Measurements from ENCODE around the gene NEK4. TPM values are rescaled to one million over a fixed set of nuclear protein-coding genes. Genes with fewer than 3 reads are reported as not detected.

NEK4 gene
- total and polyA plus RNA-seq, 2 of the 13 experiments (the other 11 are each of a cell fraction or from before 2014, with no cell fraction given) = 16.5 to 38.0 TPM

DNA sequence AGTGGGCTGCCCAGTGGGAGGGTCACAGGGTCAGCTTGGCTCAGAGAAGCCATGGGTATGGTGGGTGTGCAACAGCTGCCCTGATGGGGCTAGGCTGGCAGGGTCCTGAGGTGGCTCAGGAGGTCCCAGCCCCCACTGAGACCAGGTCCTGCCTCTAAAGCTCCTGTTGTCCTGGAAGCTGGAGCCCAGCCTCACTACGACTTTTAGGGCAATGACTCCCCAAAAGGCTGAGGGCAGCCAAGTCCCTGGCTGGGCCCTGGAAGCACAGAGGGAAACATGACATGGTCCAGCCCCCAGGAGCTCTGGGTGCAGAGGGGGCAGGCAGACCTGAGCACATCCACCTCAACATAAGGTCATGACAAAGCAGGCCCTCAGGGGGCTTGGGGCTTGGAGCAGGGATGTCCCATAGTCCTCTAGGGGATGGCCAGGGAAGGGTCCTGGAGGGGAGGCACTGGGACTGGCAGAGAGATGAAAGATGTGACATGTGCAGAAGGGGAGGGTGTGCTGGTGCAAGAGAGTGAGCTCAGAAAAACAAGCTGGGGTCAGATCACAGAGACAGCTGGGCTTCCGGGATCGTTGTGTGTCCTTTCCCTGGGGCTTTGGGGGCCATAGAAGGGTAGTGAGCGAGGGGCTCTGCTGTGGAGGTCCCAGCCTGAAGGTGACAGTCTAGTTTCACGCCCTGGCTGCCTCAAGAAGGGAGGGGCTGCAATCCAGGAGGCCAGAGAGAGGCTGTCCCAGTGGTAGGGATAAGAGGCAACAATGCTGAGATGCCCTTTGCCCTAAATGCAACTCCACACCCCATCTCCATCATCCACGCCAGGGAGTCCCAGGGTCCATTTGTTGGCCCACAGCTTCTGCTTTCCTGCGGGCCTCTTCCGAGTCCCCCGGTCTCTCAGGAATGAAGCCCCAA is 23.2 kb upstream of the NEK4 start (continued):
- TF ChIP-seq, protein P1, sequence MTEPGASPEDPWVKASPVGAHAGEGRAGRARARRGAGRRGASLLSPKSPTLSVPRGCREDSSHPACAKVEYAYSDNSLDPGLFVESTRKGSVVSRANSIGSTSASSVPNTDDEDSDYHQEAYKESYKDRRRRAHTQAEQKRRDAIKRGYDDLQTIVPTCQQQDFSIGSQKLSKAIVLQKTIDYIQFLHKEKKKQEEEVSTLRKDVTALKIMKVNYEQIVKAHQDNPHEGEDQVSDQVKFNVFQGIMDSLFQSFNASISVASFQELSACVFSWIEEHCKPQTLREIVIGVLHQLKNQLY (CRISPR knock-in tag; IDR thresholded peaks at IDR 0.05) = no peak
- no peak; the same call in 1 of the 2 replicates for TF ChIP-seq XBP1 (CRISPR knock-in tag; IDR thresholded peaks at IDR 0.05)
- TF ChIP-seq ZNF44 (CRISPR knock-in tag; IDR thresholded peaks at IDR 0.05) = 0 out of 2 replicates have a peak, but pooled peaks have one; percentile 50
- TF ChIP-seq IRX3 (CRISPR knock-in tag; IDR thresholded peaks at IDR 0.05; ENCODE audit: borderline replicate concordance, low read depth) = no peak
- TF ChIP-seq ZNF17 (CRISPR knock-in tag; IDR thresholded peaks at IDR 0.05) = no peak
- TF ChIP-seq PITX1 (CRISPR knock-in tag; IDR thresholded peaks at IDR 0.05) = no peak
- TF ChIP-seq ZBTB1 (CRISPR knock-in tag; IDR thresholded peaks at IDR 0.05; ENCODE audit: borderline replicate concordance) = no peak
- TF ChIP-seq NFRKB (IDR thresholded peaks at IDR 0.05) = no peak
- TF ChIP-seq, protein P2, sequence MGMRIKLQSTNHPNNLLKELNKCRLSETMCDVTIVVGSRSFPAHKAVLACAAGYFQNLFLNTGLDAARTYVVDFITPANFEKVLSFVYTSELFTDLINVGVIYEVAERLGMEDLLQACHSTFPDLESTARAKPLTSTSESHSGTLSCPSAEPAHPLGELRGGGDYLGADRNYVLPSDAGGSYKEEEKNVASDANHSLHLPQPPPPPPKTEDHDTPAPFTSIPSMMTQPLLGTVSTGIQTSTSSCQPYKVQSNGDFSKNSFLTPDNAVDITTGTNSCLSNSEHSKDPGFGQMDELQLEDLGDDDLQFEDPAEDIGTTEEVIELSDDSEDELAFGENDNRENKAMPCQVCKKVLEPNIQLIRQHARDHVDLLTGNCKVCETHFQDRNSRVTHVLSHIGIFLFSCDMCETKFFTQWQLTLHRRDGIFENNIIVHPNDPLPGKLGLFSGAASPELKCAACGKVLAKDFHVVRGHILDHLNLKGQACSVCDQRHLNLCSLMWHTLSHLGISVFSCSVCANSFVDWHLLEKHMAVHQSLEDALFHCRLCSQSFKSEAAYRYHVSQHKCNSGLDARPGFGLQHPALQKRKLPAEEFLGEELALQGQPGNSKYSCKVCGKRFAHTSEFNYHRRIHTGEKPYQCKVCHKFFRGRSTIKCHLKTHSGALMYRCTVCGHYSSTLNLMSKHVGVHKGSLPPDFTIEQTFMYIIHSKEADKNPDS (CRISPR knock-in tag; IDR thresholded peaks at IDR 0.05) = no peak
- TF ChIP-seq ZKSCAN8 (CRISPR knock-in tag; IDR thresholded peaks at IDR 0.05; ENCODE audit: borderline replicate concordance) = no peak
- TF ChIP-seq SNAPC2 (CRISPR knock-in tag; IDR thresholded peaks at IDR 0.05) = no peak
- TF ChIP-seq ZNF501 (CRISPR knock-in tag; IDR thresholded peaks at IDR 0.05) = no peak; the same call in 1 of the 2 replicates
- no peak for TF ChIP-seq FOXK1 (CRISPR knock-in tag; IDR thresholded peaks at IDR 0.05; ENCODE audit: borderline replicate concordance, low read depth)
- TF ChIP-seq ATF6 (CRISPR knock-in tag; conservative IDR thresholded peaks at IDR 0.05) = no peak
- no peak; the same call in 1 of the 2 replicates for TF ChIP-seq ZIK1 (CRISPR knock-in tag; IDR thresholded peaks at IDR 0.05; ENCODE audit: borderline replicate concordance, low read depth)
- TF ChIP-seq ZNF512 (CRISPR knock-in tag; IDR thresholded peaks at IDR 0.05) = no peak
- no peak for TF ChIP-seq ZNF761 (CRISPR knock-in tag; conservative IDR thresholded peaks at IDR 0.05)
- TF ChIP-seq, protein P3, sequence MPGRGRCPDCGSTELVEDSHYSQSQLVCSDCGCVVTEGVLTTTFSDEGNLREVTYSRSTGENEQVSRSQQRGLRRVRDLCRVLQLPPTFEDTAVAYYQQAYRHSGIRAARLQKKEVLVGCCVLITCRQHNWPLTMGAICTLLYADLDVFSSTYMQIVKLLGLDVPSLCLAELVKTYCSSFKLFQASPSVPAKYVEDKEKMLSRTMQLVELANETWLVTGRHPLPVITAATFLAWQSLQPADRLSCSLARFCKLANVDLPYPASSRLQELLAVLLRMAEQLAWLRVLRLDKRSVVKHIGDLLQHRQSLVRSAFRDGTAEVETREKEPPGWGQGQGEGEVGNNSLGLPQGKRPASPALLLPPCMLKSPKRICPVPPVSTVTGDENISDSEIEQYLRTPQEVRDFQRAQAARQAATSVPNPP (CRISPR knock-in tag; IDR thresholded peaks at IDR 0.05) = no peak
- no peak for TF ChIP-seq CENPT (CRISPR knock-in tag; IDR thresholded peaks at IDR 0.05; ENCODE audit: low read depth)
- no peak for TF ChIP-seq ZNF577 (CRISPR knock-in tag; IDR thresholded peaks at IDR 0.05; ENCODE audit: borderline replicate concordance, low read depth)
- TF ChIP-seq JARID2 (CRISPR knock-in tag; IDR thresholded peaks at IDR 0.05; ENCODE audit: insufficient replicate concordance) = no peak
- no peak for TF ChIP-seq ZMYM4 (CRISPR knock-in tag; IDR thresholded peaks at IDR 0.05)

Measured in HepG2 (cell line).